ENCODE measurements around the gene PFN3.
"Not testable (repeated sequence)": the region's sequence is repeated elsewhere in the genome, so short reads cannot be mapped to it uniquely, and the experiment has no call there.

The PFN3 gene

GRCh38 chr5:177425196-177425800, 24.8 kb upstream of the PFN3 start:
- DNase-seq = no peak

GRCh38 chr5:177423671-177424070, 23.2 kb upstream of the PFN3 start:
- no peak for DNase-seq

- DNase-seq = no peak
Observed at GRCh38 chr5:177421062-177421798, 20.8 kb upstream of the PFN3 start.

- DNase-seq = not testable (repeated sequence)
Observed at GRCh38 chr5:177420472-177420871, 20.0 kb upstream of the PFN3 start.

GRCh38 chr5:177419046-177419445, 18.6 kb upstream of the PFN3 start:
- DNase-seq = no peak

- DNase-seq = not testable (repeated sequence)
Observed at GRCh38 chr5:177417081-177417480, 16.6 kb upstream of the PFN3 start.

- no peak for DNase-seq
Observed at GRCh38 chr5:177414481-177414880, 14.0 kb upstream of the PFN3 start.

GRCh38 chr5:177412603-177413233, 12.3 kb upstream of the PFN3 start:
- no peak for DNase-seq

GRCh38 chr5:177410575-177410974, 10.1 kb upstream of the PFN3 start:
- DNase-seq = no peak

- no peak for DNase-seq
Observed at GRCh38 chr5:177409043-177409801, 8.8 kb upstream of the PFN3 start, which contains the start of gene F12. TSS of gene F12 (minus strand) at chr5:177409564. CDS start at chr5:177409527, 37 bp downstream.

GRCh38 chr5:177405805-177406204, 5.3 kb upstream of the PFN3 start:
- DNase-seq = no peak

- DNase-seq = no peak
Observed at GRCh38 chr5:177405312-177405711, 4.9 kb upstream of the PFN3 start.

- no peak for DNase-seq
Observed at GRCh38 chr5:177404641-177405179, 4.2 kb upstream of the PFN3 start.

- DNase-seq = peak; percentile 89
Observed at GRCh38 chr5:177403792-177404640, 3.6 kb upstream of the PFN3 start.

- peak; percentile 41 for DNase-seq
Observed at GRCh38 chr5:177403102-177403791, 2.8 kb upstream of the PFN3 start.

- DNase-seq = peak; percentile 68
Observed at GRCh38 chr5:177402271-177403043, 2.0 kb upstream of the PFN3 start.

- no peak for DNase-seq
Observed at GRCh38 chr5:177397875-177398390, 2.5 kb downstream of the PFN3 start.

GRCh38 chr5:177396807-177397206, 3.7 kb downstream of the PFN3 start:
- no peak for DNase-seq

GRCh38 chr5:177396078-177396477, 4.4 kb downstream of the PFN3 start:
- no peak for DNase-seq

GRCh38 chr5:177393990-177394389, 6.5 kb downstream of the PFN3 start:
- no peak for DNase-seq

Measured in activated CD4-positive, alpha-beta T cell treated with anti-CD3 and anti-CD28 coated beads, Interleukin-2, Interleukin-6, amounts not matched to agents 100 ng/mL and 50 ng/mL, durations not matched to agents 16 hours and 8 hours (primary cell).